Measurements from ENCODE around the gene MCTP1. TPM values are rescaled to one million over a fixed set of nuclear protein-coding genes. Genes with fewer than 3 reads are reported as not detected.
"Not testable (repeated sequence)": the region's sequence is repeated elsewhere in the genome, so short reads cannot be mapped to it uniquely, and the experiment has no call there.

MCTP1 gene
- total and polyA plus RNA-seq, 4 donors: 8.2 to 54.6 (median 12.3) TPM

- Histone ChIP-seq H3K4me1 (ENCODE audit: control insufficient read depth, insufficient read depth, low read length) (no peaks in the 10 kb centered on the region), H3K27me3 (ENCODE audit: control insufficient read depth, insufficient read depth, low read length) (no peaks in the 10 kb centered on the region), H3K9me3 (ENCODE audit: control insufficient read depth, insufficient read depth, low read length) (no peaks in the 10 kb centered on the region), H3K27ac (ENCODE audit: low read depth, low read length) (no peak overlapping the region), H3K36me3 (ENCODE audit: control insufficient read depth, insufficient read depth, low read length) (no peaks in the 10 kb centered on the region), H3K4me3 (ENCODE audit: low read depth, low read length) (no peak overlapping the region)
- DNase-seq (ENCODE audit: low read depth in 4 of 6, low spot score in 6 of 6): no peak
- 50% methylated on average over 1 of the region's 4 CpGs for WGBS (ENCODE audit: insufficient coverage)
Observed at GRCh38 chr5:94983861-94984535, 300.9 kb downstream of the MCTP1 start.

- H3K36me3 ChIP-seq (ENCODE audit: control insufficient read depth, insufficient read depth, low read length): no peaks in the 10 kb centered on the region
- no CpG with 5 or more reads among the region's 2 CpGs for WGBS (ENCODE audit: insufficient coverage)
Observed at GRCh38 chr5:94977437-94977836, 307.5 kb downstream of the MCTP1 start.

GRCh38 chr5:94976853-94977252, 308.0 kb downstream of the MCTP1 start:
- Histone ChIP-seq H3K27me3 (ENCODE audit: control insufficient read depth, insufficient read depth, low read length) (no peaks in the 10 kb centered on the region), H3K4me3 (ENCODE audit: low read depth, low read length) (no peak overlapping the region), H3K36me3 (ENCODE audit: control insufficient read depth, insufficient read depth, low read length) (no peaks in the 10 kb centered on the region), H3K9me3 (ENCODE audit: control insufficient read depth, insufficient read depth, low read length) (peaks cover 6% of the 10 kb centered on the region), H3K4me1 (ENCODE audit: control insufficient read depth, insufficient read depth, low read length) (no peaks in the 10 kb centered on the region), H3K27ac (ENCODE audit: low read depth, low read length) (no peak overlapping the region)
- no peak for DNase-seq (ENCODE audit: low read depth in 4 of 6, low spot score in 6 of 6)
- no CpG with 5 or more reads among the region's 1 CpG for WGBS (ENCODE audit: insufficient coverage)

More at GRCh38 chr5:94977437-94977836, 307.5 kb downstream of the MCTP1 start:
- H3K4me1 ChIP-seq (ENCODE audit: control insufficient read depth, insufficient read depth, low read length): no peaks in the 10 kb centered on the region
- no peak overlapping the region for H3K4me3 ChIP-seq (ENCODE audit: low read depth, low read length)
- DNase-seq (ENCODE audit: low read depth in 4 of 6, low spot score in 6 of 6): no peak
- H3K27ac ChIP-seq (ENCODE audit: low read depth, low read length): no peak overlapping the region
- H3K27me3 ChIP-seq (ENCODE audit: control insufficient read depth, insufficient read depth, low read length): no peaks in the 10 kb centered on the region
- peaks cover 6% of the 10 kb centered on the region for H3K9me3 ChIP-seq (ENCODE audit: control insufficient read depth, insufficient read depth, low read length)

- H3K36me3 ChIP-seq (ENCODE audit: control insufficient read depth, insufficient read depth, low read length): no peaks in the 10 kb centered on the region
- no peak overlapping the region for H3K4me3 ChIP-seq (ENCODE audit: low read depth, low read length)
- no peaks in the 10 kb centered on the region for H3K4me1 ChIP-seq (ENCODE audit: control insufficient read depth, insufficient read depth, low read length)
- no CpG with 5 or more reads among the region's 1 CpG for WGBS (ENCODE audit: insufficient coverage)
- no peaks in the 10 kb centered on the region for H3K27me3 ChIP-seq (ENCODE audit: control insufficient read depth, insufficient read depth, low read length)
- no peak overlapping the region for H3K27ac ChIP-seq (ENCODE audit: low read depth, low read length)
- peaks cover 3% of the 10 kb centered on the region for H3K9me3 ChIP-seq (ENCODE audit: control insufficient read depth, insufficient read depth, low read length)
- no peak for DNase-seq (ENCODE audit: low read depth in 4 of 6, low spot score in 6 of 6)
Observed at GRCh38 chr5:94972268-94972667, 312.6 kb downstream of the MCTP1 start.

GRCh38 chr5:94969174-94969573, 315.7 kb downstream of the MCTP1 start:
- no peaks in the 10 kb centered on the region for H3K36me3 ChIP-seq (ENCODE audit: control insufficient read depth, insufficient read depth, low read length)
- no peaks in the 10 kb centered on the region for H3K4me1 ChIP-seq (ENCODE audit: control insufficient read depth, insufficient read depth, low read length)
- no peak overlapping the region for H3K4me3 ChIP-seq (ENCODE audit: low read depth, low read length)
- H3K9me3 ChIP-seq (ENCODE audit: control insufficient read depth, insufficient read depth, low read length): no peaks in the 10 kb centered on the region
- no CpG with 5 or more reads among the region's 3 CpGs for WGBS (ENCODE audit: insufficient coverage)
- H3K27me3 ChIP-seq (ENCODE audit: control insufficient read depth, insufficient read depth, low read length): no peaks in the 10 kb centered on the region
- no peak overlapping the region for H3K27ac ChIP-seq (ENCODE audit: low read depth, low read length)
- peak in 2 of 6 donors; percentile 55 to 80 for DNase-seq (ENCODE audit: low read depth in 4 of 6, low spot score in 6 of 6)

- H3K4me1 ChIP-seq (ENCODE audit: control insufficient read depth, insufficient read depth, low read length): no peaks in the 10 kb centered on the region
- WGBS (ENCODE audit: insufficient coverage): no CpG with 5 or more reads among the region's 5 CpGs
- no peaks in the 10 kb centered on the region for H3K36me3 ChIP-seq (ENCODE audit: control insufficient read depth, insufficient read depth, low read length)
- DNase-seq (ENCODE audit: low read depth in 4 of 6, low spot score in 6 of 6): peak; percentile 40 to 95 (median 61)
- H3K9me3 ChIP-seq (ENCODE audit: control insufficient read depth, insufficient read depth, low read length): no peaks in the 10 kb centered on the region
- H3K4me3 ChIP-seq (ENCODE audit: low read depth, low read length): no peak overlapping the region
- no peaks in the 10 kb centered on the region for H3K27me3 ChIP-seq (ENCODE audit: control insufficient read depth, insufficient read depth, low read length)
- H3K27ac ChIP-seq (ENCODE audit: low read depth, low read length): no peak overlapping the region
Observed at GRCh38 chr5:94968507-94969095, 316.3 kb downstream of the MCTP1 start.

GRCh38 chr5:94967525-94967924, 317.4 kb downstream of the MCTP1 start:
- no peak overlapping the region for H3K27ac ChIP-seq (ENCODE audit: low read depth, low read length)
- H3K4me3 ChIP-seq (ENCODE audit: low read depth, low read length): no peak overlapping the region
- no peaks in the 10 kb centered on the region for H3K27me3 ChIP-seq (ENCODE audit: control insufficient read depth, insufficient read depth, low read length)
- no peaks in the 10 kb centered on the region for H3K36me3 ChIP-seq (ENCODE audit: control insufficient read depth, insufficient read depth, low read length)
- WGBS (ENCODE audit: insufficient coverage): 84% methylated on average over 4 of the region's 6 CpGs
- H3K9me3 ChIP-seq (ENCODE audit: control insufficient read depth, insufficient read depth, low read length): no peaks in the 10 kb centered on the region
- no peak for DNase-seq (ENCODE audit: low read depth in 4 of 6, low spot score in 6 of 6)
- H3K4me1 ChIP-seq (ENCODE audit: control insufficient read depth, insufficient read depth, low read length): no peaks in the 10 kb centered on the region

- DNase-seq (ENCODE audit: low read depth in 4 of 6, low spot score in 6 of 6); H3K27ac ChIP-seq (ENCODE audit: low read depth, low read length); H3K4me3 ChIP-seq (ENCODE audit: low read depth, low read length); H3K36me3 ChIP-seq (ENCODE audit: control insufficient read depth, insufficient read depth, low read length); H3K27me3 ChIP-seq (ENCODE audit: control insufficient read depth, insufficient read depth, low read length); H3K4me1 ChIP-seq (ENCODE audit: control insufficient read depth, insufficient read depth, low read length); H3K9me3 ChIP-seq (ENCODE audit: control insufficient read depth, insufficient read depth, low read length): not testable (repeated sequence)
- no CpG with 5 or more reads among the region's 2 CpGs for WGBS (ENCODE audit: insufficient coverage)
Observed at GRCh38 chr5:94959279-94959678, 325.6 kb downstream of the MCTP1 start.

GRCh38 chr5:94945656-94946055, 339.2 kb downstream of the MCTP1 start:
- H3K4me1 ChIP-seq (ENCODE audit: control insufficient read depth, insufficient read depth, low read length): no peaks in the 10 kb centered on the region
- no peaks in the 10 kb centered on the region for H3K27me3 ChIP-seq (ENCODE audit: control insufficient read depth, insufficient read depth, low read length)
- no peaks in the 10 kb centered on the region for H3K9me3 ChIP-seq (ENCODE audit: control insufficient read depth, insufficient read depth, low read length)
- no peak overlapping the region for H3K4me3 ChIP-seq (ENCODE audit: low read depth, low read length)
- no peak overlapping the region for H3K27ac ChIP-seq (ENCODE audit: low read depth, low read length)
- H3K36me3 ChIP-seq (ENCODE audit: control insufficient read depth, insufficient read depth, low read length): no peaks in the 10 kb centered on the region
- 65% methylated on average over 2 of the region's 2 CpGs for WGBS (ENCODE audit: insufficient coverage)
- DNase-seq (ENCODE audit: low read depth in 4 of 6, low spot score in 6 of 6): no peak

GRCh38 chr5:94944160-94944559, 340.7 kb downstream of the MCTP1 start:
- Histone ChIP-seq H3K4me1 (ENCODE audit: control insufficient read depth, insufficient read depth, low read length) (no peaks in the 10 kb centered on the region), H3K36me3 (ENCODE audit: control insufficient read depth, insufficient read depth, low read length) (no peaks in the 10 kb centered on the region), H3K27me3 (ENCODE audit: control insufficient read depth, insufficient read depth, low read length) (no peaks in the 10 kb centered on the region), H3K4me3 (ENCODE audit: low read depth, low read length) (no peak overlapping the region), H3K9me3 (ENCODE audit: control insufficient read depth, insufficient read depth, low read length) (no peaks in the 10 kb centered on the region), H3K27ac (ENCODE audit: low read depth, low read length) (no peak overlapping the region)
- peak in 1 of 6 donors; percentile 32 for DNase-seq (ENCODE audit: low read depth in 4 of 6, low spot score in 6 of 6)

Data from spinal cord (tissue), 10 donors.